HG02588 (cell line): ENCODE measurements around the gene MIER2.
"Not testable (repeated sequence)": the region's sequence is repeated elsewhere in the genome, so short reads cannot be mapped to it uniquely, and the experiment has no call there.

ENCODE experiments used
- ATAC-seq: cut with Tn5 transposase; IDR thresholded peaks from one replicate; pipeline ENCODE4 v1.9.1; 2021; ENCODE audit warnings: mild to moderate bottlenecking, moderate library complexity; ENCODE audit not compliant: unreplicated experiment

MIER2 gene

GRCh38 chr19:289651-290371 is 54.8 kb downstream of the MIER2 start:
- no peak for ATAC-seq

DNA sequence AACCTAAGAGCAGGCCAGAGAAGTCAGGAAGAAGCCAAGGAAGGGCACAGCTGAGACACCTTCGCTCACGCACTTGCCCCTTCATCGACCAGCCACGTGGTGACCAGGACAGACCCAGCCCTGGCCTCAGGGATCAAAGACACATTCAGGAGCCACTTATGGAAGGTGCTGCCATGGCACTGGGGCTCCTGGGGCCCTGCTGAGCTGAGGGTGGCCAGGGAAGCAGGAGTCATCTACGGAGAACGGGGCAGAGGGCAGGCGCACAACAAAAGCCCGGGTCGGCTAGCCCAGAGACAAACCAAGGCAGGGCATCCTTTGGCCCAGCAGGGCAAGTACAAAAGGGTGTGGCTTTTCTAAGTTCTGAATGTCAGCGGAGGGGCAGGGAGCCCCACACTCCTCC is 55.7 kb downstream of the MIER2 start:
- ATAC-seq = no peak

- no peak for ATAC-seq
These were observed 57.2 kb downstream of the MIER2 start for GRCh38 chr19:287381-287871.

- no peak for ATAC-seq
These were observed 61.2 kb downstream of the MIER2 start for GRCh38 chr19:283395-283794.

- ATAC-seq = no peak
These were observed 62.1 kb downstream of the MIER2 start for GRCh38 chr19:282501-282900.

- ATAC-seq = no peak
These were observed 62.6 kb downstream of the MIER2 start for GRCh38 chr19:281992-282391.

- no peak for ATAC-seq
These were observed 63.3 kb downstream of the MIER2 start for GRCh38 chr19:281156-281853.

GRCh38 chr19:280541-281009 is 64.0 kb downstream of the MIER2 start:
- no peak for ATAC-seq

DNA sequence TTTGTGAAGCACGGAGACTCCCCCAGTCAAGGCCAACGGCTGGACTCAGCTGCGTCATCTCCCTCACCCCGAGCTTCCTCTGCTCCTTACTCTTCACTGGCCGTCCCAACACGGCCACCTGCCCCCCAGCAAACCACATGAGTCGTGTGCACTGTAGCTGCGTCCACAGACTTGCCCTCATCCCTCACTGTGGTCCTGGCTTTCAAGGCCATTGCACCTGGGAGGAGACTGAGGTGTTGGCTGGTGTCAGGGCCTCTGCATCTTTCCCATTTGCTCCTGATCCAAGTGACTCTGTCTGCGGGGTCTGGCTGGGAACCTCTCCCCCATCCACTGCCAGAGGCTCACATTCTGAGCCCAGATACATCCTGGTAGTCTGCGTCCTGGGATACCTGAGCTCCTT is 64.9 kb downstream of the MIER2 start:
- no peak for ATAC-seq

DNA sequence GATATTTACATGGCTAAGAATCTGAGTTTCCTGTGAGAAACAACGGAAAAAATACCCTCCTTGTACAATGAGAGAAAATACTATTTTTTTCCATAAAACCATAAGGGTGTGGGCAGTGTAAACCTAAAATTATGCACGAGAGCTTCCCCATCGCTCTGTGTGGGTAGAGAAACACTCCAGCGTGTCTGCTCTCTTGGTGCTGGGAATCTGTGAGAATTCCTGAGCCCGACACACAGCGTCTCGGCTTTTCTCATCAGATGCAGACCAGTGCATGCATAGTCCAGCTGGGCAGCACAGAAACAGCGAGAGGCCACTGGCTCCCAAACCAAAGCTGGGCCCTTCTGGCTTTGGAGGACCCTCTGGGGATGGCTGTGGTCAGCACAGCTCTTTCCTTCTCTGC is 65.4 kb downstream of the MIER2 start:
- no peak for ATAC-seq

- ATAC-seq = no peak
These were observed 66.9 kb downstream of the MIER2 start for GRCh38 chr19:277581-278165.

DNA sequence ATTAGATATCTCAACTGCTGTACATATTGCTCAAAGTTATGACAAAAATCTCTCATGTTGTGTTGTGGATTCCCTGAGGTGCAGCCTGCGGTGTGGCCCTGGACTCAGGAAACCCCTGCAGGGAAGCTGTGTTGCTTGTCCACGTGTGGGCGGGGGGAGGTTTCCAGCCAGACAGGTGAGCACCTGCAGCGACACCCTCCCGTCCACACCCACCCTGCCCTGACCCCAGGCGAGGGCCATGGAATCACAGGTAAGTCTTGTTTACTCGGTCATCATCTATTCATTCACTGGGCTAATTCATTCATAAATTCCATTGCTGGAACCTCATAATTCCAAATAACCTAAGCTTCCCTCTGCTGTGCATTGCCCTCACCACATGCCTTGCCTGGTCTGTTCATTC is 67.5 kb downstream of the MIER2 start:
- ATAC-seq = no peak

- no peak for ATAC-seq
These were observed 68.5 kb downstream of the MIER2 start for GRCh38 chr19:275958-276646.

- no peak for ATAC-seq
These were observed 69.6 kb downstream of the MIER2 start for GRCh38 chr19:275000-275399.

- ATAC-seq = no peak
These were observed 71.2 kb downstream of the MIER2 start for GRCh38 chr19:273393-273792.

GRCh38 chr19:271856-272255 is 72.7 kb downstream of the MIER2 start:
- no peak for ATAC-seq

- not testable (repeated sequence) for ATAC-seq
These were observed 73.8 kb downstream of the MIER2 start for GRCh38 chr19:270766-271318.

DNA sequence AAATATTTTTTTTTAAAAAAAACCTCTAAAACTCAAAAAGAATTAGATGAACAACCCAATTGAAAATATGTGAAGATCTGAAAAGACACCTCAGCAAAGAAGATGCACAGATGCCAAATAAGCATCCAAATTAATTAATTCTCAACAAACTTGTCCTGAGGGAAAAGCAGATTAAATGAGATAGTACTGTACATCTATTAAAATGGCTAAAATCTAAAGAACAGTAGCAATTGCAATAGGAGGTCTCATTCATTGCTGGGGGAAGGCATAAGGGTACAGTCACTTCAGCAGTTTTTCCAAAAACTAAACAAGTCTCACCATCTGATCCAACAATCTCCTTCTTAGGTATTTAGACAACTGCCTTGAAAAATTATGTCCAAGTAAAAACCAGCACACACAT is 75.4 kb downstream of the MIER2 start:
- ATAC-seq = no peak

- ATAC-seq = no peak
These were observed 82.5 kb downstream of the MIER2 start for GRCh38 chr19:262125-262524.

- ATAC-seq = not testable (repeated sequence)
These were observed 87.8 kb downstream of the MIER2 start for GRCh38 chr19:256804-257203.
